KMS-11 (cell line): ENCODE data around the gene TANC2.

Experiments
- H2AFZ ChIP-seq: fragments of 200-600 bp; sonication (generic); 2 replicates; pipeline ENCODE4 v1.6.1; 2016; ENCODE audit warnings: antibody characterized with exemption, mixed run types, low read depth
- H3K27ac ChIP-seq: fragments of 200-600 bp; sonication (generic); 2 replicates; pipeline ENCODE4 v1.6.1; 2016; ENCODE audit warnings: mild to moderate bottlenecking, mixed run types
- H3K27me3 ChIP-seq: fragments of 200-600 bp; sonication (generic); 2 replicates; pipeline ENCODE4 v1.6.1; 2017; ENCODE audit warnings: mild to moderate bottlenecking, low read depth, mixed run types, moderate library complexity; ENCODE audit not compliant: insufficient read depth
- H3K36me3 ChIP-seq: fragments of 200-600 bp; sonication (generic); 2 replicates; pipeline ENCODE4 v1.6.1; 2017; ENCODE audit warnings: mild to moderate bottlenecking, mixed run types; ENCODE audit not compliant: insufficient read depth
- H3K4me1 ChIP-seq: fragments of 200-600 bp; sonication (generic); 2 replicates; pipeline ENCODE4 v1.6.1; 2016; ENCODE audit warnings: mild to moderate bottlenecking, low read depth, mixed run types; ENCODE audit not compliant: poor library complexity, severe bottlenecking
- H3K4me2 ChIP-seq: fragments of 200-600 bp; sonication (generic); 2 replicates; pipeline ENCODE4 v1.7.0; 2016; ENCODE audit warnings: mild to moderate bottlenecking, mixed run types
- H3K4me3 ChIP-seq: fragments of 200-600 bp; sonication (generic); IDR thresholded peaks from 2 replicates; pipeline ENCODE4 v1.6.1; 2017; ENCODE audit warnings: low read depth, low read length, mixed read lengths; ENCODE audit not compliant: insufficient read depth
- H3K79me2 ChIP-seq: fragments of 200-600 bp; sonication (generic); 2 replicates; pipeline ENCODE4 v1.6.1; 2016; ENCODE audit warnings: low read depth, mixed run types; ENCODE audit not compliant: insufficient read depth
- H3K9ac ChIP-seq: fragments of 200-600 bp; sonication (generic); 2 replicates; pipeline ENCODE4 v1.6.1; 2016; ENCODE audit warnings: mild to moderate bottlenecking, mixed run types
- H4K20me1 ChIP-seq: fragments of 200-600 bp; sonication (generic); 2 replicates; pipeline ENCODE4 v1.6.1; 2016; ENCODE audit warnings: mild to moderate bottlenecking, mixed run types; ENCODE audit not compliant: insufficient read depth
- CTCF ChIP-seq: fragments of 200-600 bp; sonication (generic); conservative IDR thresholded peaks from 2 replicates; pipeline ENCODE4 v1.6.1; 2017; ENCODE audit warnings: low read depth, mild to moderate bottlenecking, antibody characterized with exemption, low read length, moderate library complexity, mixed read lengths

Gene TANC2

GRCh38 chr17:62921817-62922216 is 44.2 kb upstream of the TANC2 start:
- H4K20me1 ChIP-seq = no peaks in the 10 kb centered on the region
- H2AFZ ChIP-seq = no peak overlapping the region
- no peaks in the 10 kb centered on the region for H3K4me1 ChIP-seq
- H3K79me2 ChIP-seq = no peaks in the 10 kb centered on the region
- no peak overlapping the region for H3K9ac ChIP-seq
- H3K27ac ChIP-seq = no peak overlapping the region
- H3K4me3 ChIP-seq = no peak overlapping the region
- TF ChIP-seq CTCF = no peak
- H3K4me2 ChIP-seq = no peak overlapping the region
- no peaks in the 10 kb centered on the region for H3K27me3 ChIP-seq
- H3K36me3 ChIP-seq = no peaks in the 10 kb centered on the region

GRCh38 chr17:62923258-62924150 is 42.5 kb upstream of the TANC2 start:
- Histone ChIP-seq H4K20me1 (no peaks in the 10 kb centered on the region), H3K36me3 (no peaks in the 10 kb centered on the region), H3K4me1 (no peaks in the 10 kb centered on the region), H3K79me2 (no peaks in the 10 kb centered on the region), H2AFZ (no peak overlapping the region), H3K27ac (no peak overlapping the region), H3K27me3 (no peaks in the 10 kb centered on the region), H3K4me3 (no peak overlapping the region), H3K9ac (no peak overlapping the region), H3K4me2 (no peak overlapping the region)
- TF ChIP-seq CTCF = no peak

- Histone ChIP-seq H4K20me1 (no peaks in the 10 kb centered on the region), H3K27ac (no peak overlapping the region), H3K4me3 (no peak overlapping the region), H2AFZ (no peak overlapping the region), H3K4me1 (no peaks in the 10 kb centered on the region), H3K27me3 (no peaks in the 10 kb centered on the region), H3K4me2 (no peak overlapping the region), H3K9ac (no peak overlapping the region), H3K79me2 (no peaks in the 10 kb centered on the region), H3K36me3 (no peaks in the 10 kb centered on the region)
- TF ChIP-seq CTCF = no peak
Observed at GRCh38 chr17:62925267-62925836, 40.7 kb upstream of the TANC2 start.

DNA sequence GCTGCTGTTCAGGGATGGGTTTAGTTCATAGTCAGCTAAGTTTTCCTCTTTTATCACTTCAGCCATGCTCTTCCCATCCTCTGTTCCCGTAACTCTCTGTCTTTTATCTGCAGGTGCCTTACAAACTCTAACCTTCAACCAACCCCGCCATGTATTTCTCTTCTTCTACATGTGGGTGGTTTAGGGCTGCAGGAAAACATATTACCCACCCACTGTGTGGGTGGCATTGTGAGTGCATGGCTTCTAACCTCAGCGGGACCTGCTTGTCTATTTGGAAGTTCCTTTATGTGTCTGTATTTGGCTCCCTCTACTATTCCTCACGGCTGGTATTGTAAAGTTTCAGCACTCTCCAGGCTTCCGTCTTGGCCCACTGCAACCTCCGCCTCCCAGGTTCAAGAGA is 39.0 kb upstream of the TANC2 start:
- H3K4me3 ChIP-seq = no peak overlapping the region
- no peaks in the 10 kb centered on the region for H4K20me1 ChIP-seq
- H3K27ac ChIP-seq = no peak overlapping the region
- no peaks in the 10 kb centered on the region for H3K79me2 ChIP-seq
- H3K4me2 ChIP-seq = no peak overlapping the region
- no peaks in the 10 kb centered on the region for H3K4me1 ChIP-seq
- TF ChIP-seq CTCF = no peak
- no peaks in the 10 kb centered on the region for H3K27me3 ChIP-seq
- H2AFZ ChIP-seq = no peak overlapping the region
- H3K36me3 ChIP-seq = no peaks in the 10 kb centered on the region
- H3K9ac ChIP-seq = no peak overlapping the region
